ENCODE results near the gene REV1. TPM values are rescaled to one million over a fixed set of nuclear protein-coding genes. Genes with fewer than 3 reads are reported as not detected.

The REV1 gene
- total and polyA plus RNA-seq, 3 experiments from 2014 or later: 25.5 to 30.8 (median 30.0) TPM

- DNase-seq: no peak
- peaks cover 3 to 5% of the 10 kb centered on the region in 2 donors for H3K27me3 Mint-ChIP-seq
- H3K36me3 ChIP-seq (ENCODE audit: insufficient read depth, low read length): no peaks in the 10 kb centered on the region
- no peaks in the 10 kb centered on the region for H3K27me3 ChIP-seq (ENCODE audit: insufficient read depth, low read length, poor library complexity, severe bottlenecking)
- peak overlapping the region; percentile 64 for H3K4me3 ChIP-seq (ENCODE audit: low read length)
- H3K4me1 Mint-ChIP-seq: peaks cover 32 to 39% (median 33%) of the 10 kb centered on the region in 3 donors
- peak overlapping the region; percentile 78 for H3K27ac ChIP-seq (ENCODE audit: low read depth, low read length)
- peaks cover 25% of the 10 kb centered on the region for H3K4me1 ChIP-seq (ENCODE audit: insufficient read depth, low read length)
- peak overlapping the region; percentile 95 to 100 (median 98) for H3K27ac Mint-ChIP-seq
- peaks cover 0 to 8% (median 2%) of the 10 kb centered on the region in 3 donors for H3K36me3 Mint-ChIP-seq
- no peaks in the 10 kb centered on the region for H3K9me3 ChIP-seq (ENCODE audit: low read length)
- peak overlapping the region; percentile 92 to 99 (median 96) for H3K4me3 Mint-ChIP-seq
- CTCF ChIA-PET: interaction anchor here (1.0 to 1.4 kb wide), 9 partner anchors 26 to 336 kb away, joined by 3 to 7 read pairs (median 3); partner anchors contain the start of genes LIPT1, MITD1, MRPL30 and TSGA10
- POLR2A ChIA-PET: interaction anchor here (0.5 to 1.0 kb wide), 5 partner anchors 78 to 826 kb away, joined by 3 to 10 read pairs (median 4); partner anchors contain the start of genes C2orf15, EIF5B and TXNDC9
- no peaks in the 10 kb centered on the region for H3K9me3 Mint-ChIP-seq
Measured at GRCh38 chr2:99490623-99491461, 1.0 kb upstream of the REV1 start.

DNA sequence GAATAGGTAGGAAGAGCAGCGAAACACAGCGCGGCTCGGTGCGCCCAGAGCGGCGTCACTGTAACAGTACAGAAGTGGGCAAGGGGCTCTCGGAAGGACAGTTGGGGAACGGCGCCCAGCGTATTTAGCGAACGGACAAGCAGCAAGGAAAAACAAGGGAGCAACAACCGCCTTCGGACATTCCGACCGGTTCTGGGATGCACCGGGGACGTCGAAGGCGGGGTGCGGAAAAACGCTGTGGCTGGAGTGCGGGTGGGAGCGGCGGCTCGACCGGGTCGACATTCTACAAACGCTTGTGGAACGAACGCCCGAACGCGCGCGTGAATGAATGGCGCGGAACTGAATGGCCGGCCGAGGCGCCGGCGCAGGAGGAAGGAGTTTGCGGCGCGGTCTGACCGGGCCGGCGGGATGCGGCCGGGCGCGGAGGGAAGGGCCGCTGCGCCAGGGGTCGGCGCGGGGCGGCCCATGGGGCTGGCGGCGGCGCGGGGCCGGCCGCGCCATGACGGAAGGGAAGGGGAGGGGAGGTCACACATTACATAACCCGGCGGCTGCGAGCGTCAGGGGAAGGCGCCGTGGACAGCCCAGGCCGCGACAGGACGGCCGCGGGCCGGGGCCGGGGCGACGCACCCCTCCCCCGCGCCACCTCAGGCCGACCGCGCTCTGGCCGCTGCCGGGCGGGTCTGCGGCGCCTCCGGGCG lies 605 bp downstream of the REV1 start:
- ChIA-PET POLR2A (no interaction called here), CTCF (no interaction called here)
- H3K27ac Mint-ChIP-seq: peak overlapping the region; percentile 77 to 99 (median 96)
- H3K36me3 Mint-ChIP-seq: peaks cover 0 to 8% (median 2%) of the 10 kb centered on the region in 3 donors
- H3K9me3 ChIP-seq (ENCODE audit: low read length): no peaks in the 10 kb centered on the region
- H3K9me3 Mint-ChIP-seq: no peaks in the 10 kb centered on the region
- H3K27me3 Mint-ChIP-seq: peaks cover 0 to 5% of the 10 kb centered on the region in 2 donors
- peaks cover 38% of the 10 kb centered on the region for H3K4me1 ChIP-seq (ENCODE audit: insufficient read depth, low read length)
- H3K36me3 ChIP-seq (ENCODE audit: insufficient read depth, low read length): no peaks in the 10 kb centered on the region
- no peaks in the 10 kb centered on the region for H3K27me3 ChIP-seq (ENCODE audit: insufficient read depth, low read length, poor library complexity, severe bottlenecking)
- peak overlapping the region; percentile 89 for H3K4me3 ChIP-seq (ENCODE audit: low read length)
- peak overlapping the region; percentile 62 for H3K27ac ChIP-seq (ENCODE audit: low read depth, low read length)
- DNase-seq: peak; percentile 42 to 76 (median 56)
- peak overlapping the region; percentile 90 to 99 (median 94) for H3K4me3 Mint-ChIP-seq
- H3K4me1 Mint-ChIP-seq: peaks cover 45 to 54% (median 49%) of the 10 kb centered on the region in 3 donors

DNA sequence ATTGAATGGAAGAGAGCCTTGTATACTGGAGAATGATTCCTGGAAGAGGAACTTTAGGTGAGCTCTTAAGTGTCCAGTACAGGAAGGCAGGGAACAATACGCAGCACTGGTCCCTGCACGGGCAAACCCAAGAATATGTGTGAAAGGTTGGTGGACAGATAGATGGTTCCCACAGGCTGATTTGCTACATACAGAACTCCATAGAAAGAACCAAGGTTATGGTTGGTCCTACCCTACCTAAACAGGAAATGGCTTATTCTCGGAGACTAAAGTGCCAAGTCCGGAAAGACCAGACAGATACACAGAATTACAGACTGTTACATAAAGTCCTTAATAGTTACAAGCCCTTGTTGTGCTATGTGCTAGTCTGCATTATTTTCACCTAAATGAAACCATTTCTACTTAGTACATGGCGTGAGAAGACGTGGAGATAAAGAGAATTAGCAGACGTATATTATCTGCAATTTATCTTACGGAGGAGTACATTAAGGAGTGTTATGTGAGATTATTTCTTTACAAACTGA lies 1.2 kb downstream of the REV1 start:
- H3K27me3 Mint-ChIP-seq: peaks cover 0 to 5% of the 10 kb centered on the region in 2 donors
- no peaks in the 10 kb centered on the region for H3K9me3 Mint-ChIP-seq
- POLR2A ChIA-PET: no interaction called here
- peaks cover 0 to 8% (median 2%) of the 10 kb centered on the region in 3 donors for H3K36me3 Mint-ChIP-seq
- CTCF ChIA-PET: no interaction called here
- DNase-seq: peak in 1 of 5 donors; percentile 14
- Histone ChIP-seq H3K27ac (ENCODE audit: low read depth, low read length) (peak overlapping the region; percentile 62), H3K4me1 (ENCODE audit: insufficient read depth, low read length) (peaks cover 38% of the 10 kb centered on the region), H3K27me3 (ENCODE audit: insufficient read depth, low read length, poor library complexity, severe bottlenecking) (no peaks in the 10 kb centered on the region), H3K36me3 (ENCODE audit: insufficient read depth, low read length) (no peaks in the 10 kb centered on the region), H3K4me3 (ENCODE audit: low read length) (peak overlapping the region; percentile 89), H3K9me3 (ENCODE audit: low read length) (no peaks in the 10 kb centered on the region)
- H3K4me1 Mint-ChIP-seq: peaks cover 50 to 60% (median 56%) of the 10 kb centered on the region in 3 donors
- peak overlapping the region; percentile 77 to 99 (median 96) for H3K27ac Mint-ChIP-seq
- peak overlapping the region; percentile 90 to 99 (median 94) for H3K4me3 Mint-ChIP-seq

GRCh38 chr2:99487906-99488305 lies 1.9 kb downstream of the REV1 start:
- ChIA-PET CTCF (no interaction called here), POLR2A (no interaction called here)
- no peaks in the 10 kb centered on the region for H3K36me3 ChIP-seq (ENCODE audit: insufficient read depth, low read length)
- Mint-ChIP-seq H3K27ac (peak overlapping the region in 2 of 8 donors; percentile 98 to 99), H3K4me1 (peaks cover 57 to 67% (median 63%) of the 10 kb centered on the region in 3 donors), H3K36me3 (peaks cover 0 to 8% (median 2%) of the 10 kb centered on the region in 3 donors), H3K4me3 (peak overlapping the region in 4 of 7 donors; percentile 33 to 99 (median 93)), H3K9me3 (no peaks in the 10 kb centered on the region), H3K27me3 (peaks cover 0 to 5% of the 10 kb centered on the region in 2 donors)
- no peak overlapping the region for H3K4me3 ChIP-seq (ENCODE audit: low read length)
- no peak for DNase-seq
- H3K27ac ChIP-seq (ENCODE audit: low read depth, low read length): no peak overlapping the region
- H3K9me3 ChIP-seq (ENCODE audit: low read length): no peaks in the 10 kb centered on the region
- no peaks in the 10 kb centered on the region for H3K27me3 ChIP-seq (ENCODE audit: insufficient read depth, low read length, poor library complexity, severe bottlenecking)
- H3K4me1 ChIP-seq (ENCODE audit: insufficient read depth, low read length): peaks cover 38% of the 10 kb centered on the region

- Histone ChIP-seq H3K4me1 (ENCODE audit: insufficient read depth, low read length) (peaks cover 36% of the 10 kb centered on the region), H3K4me3 (ENCODE audit: low read length) (no peak overlapping the region), H3K9me3 (ENCODE audit: low read length) (no peaks in the 10 kb centered on the region), H3K27ac (ENCODE audit: low read depth, low read length) (no peak overlapping the region), H3K27me3 (ENCODE audit: insufficient read depth, low read length, poor library complexity, severe bottlenecking) (no peaks in the 10 kb centered on the region), H3K36me3 (ENCODE audit: insufficient read depth, low read length) (no peaks in the 10 kb centered on the region)
- ChIA-PET CTCF (no interaction called here), POLR2A (no interaction called here)
- no peaks in the 10 kb centered on the region for H3K9me3 Mint-ChIP-seq
- DNase-seq: no peak
- peaks cover 0 to 12% (median 7%) of the 10 kb centered on the region in 3 donors for H3K36me3 Mint-ChIP-seq
- peak overlapping the region in 3 of 8 donors; percentile 24 to 91 (median 41) for H3K27ac Mint-ChIP-seq
- H3K4me3 Mint-ChIP-seq: peak overlapping the region in 1 of 7 donors; percentile 65
- peaks cover 65 to 82% (median 81%) of the 10 kb centered on the region in 3 donors for H3K4me1 Mint-ChIP-seq
- H3K27me3 Mint-ChIP-seq: peaks cover 0 to 5% of the 10 kb centered on the region in 2 donors
Measured at GRCh38 chr2:99485824-99486223, 4.0 kb downstream of the REV1 start.

DNA sequence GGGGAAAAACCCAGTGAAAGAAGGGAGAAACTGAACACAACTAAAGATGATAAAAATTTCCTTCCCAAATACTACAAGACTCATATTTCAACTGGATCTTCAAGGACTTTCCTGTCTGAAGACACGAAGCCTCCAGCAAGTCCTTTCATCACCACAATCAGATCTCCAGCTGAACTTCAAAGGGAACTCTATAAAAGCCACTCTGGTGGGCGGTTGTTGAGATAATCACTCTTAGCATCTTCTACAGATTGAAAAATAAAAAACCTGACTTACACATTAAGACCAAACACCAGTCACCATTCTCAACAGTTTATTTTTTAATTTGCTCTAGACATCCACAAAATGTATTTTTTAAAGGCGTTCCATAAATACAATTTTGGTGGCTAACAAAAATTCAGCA lies 4.4 kb downstream of the REV1 start:
- Histone ChIP-seq H3K27ac (ENCODE audit: low read depth, low read length) (no peak overlapping the region), H3K9me3 (ENCODE audit: low read length) (no peaks in the 10 kb centered on the region), H3K36me3 (ENCODE audit: insufficient read depth, low read length) (no peaks in the 10 kb centered on the region), H3K4me3 (ENCODE audit: low read length) (no peak overlapping the region), H3K4me1 (ENCODE audit: insufficient read depth, low read length) (peaks cover 32% of the 10 kb centered on the region), H3K27me3 (ENCODE audit: insufficient read depth, low read length, poor library complexity, severe bottlenecking) (no peaks in the 10 kb centered on the region)
- Mint-ChIP-seq H3K27me3 (peaks cover 0 to 5% of the 10 kb centered on the region in 2 donors), H3K4me1 (peaks cover 64 to 82% (median 81%) of the 10 kb centered on the region in 3 donors), H3K36me3 (peaks cover 0 to 12% (median 7%) of the 10 kb centered on the region in 3 donors), H3K27ac (peak overlapping the region in 3 of 8 donors; percentile 40 to 52 (median 41)), H3K9me3 (no peaks in the 10 kb centered on the region), H3K4me3 (peak overlapping the region in 3 of 7 donors; percentile 3 to 65 (median 44))
- CTCF ChIA-PET: no interaction called here
- DNase-seq: no peak
- POLR2A ChIA-PET: no interaction called here

DNA sequence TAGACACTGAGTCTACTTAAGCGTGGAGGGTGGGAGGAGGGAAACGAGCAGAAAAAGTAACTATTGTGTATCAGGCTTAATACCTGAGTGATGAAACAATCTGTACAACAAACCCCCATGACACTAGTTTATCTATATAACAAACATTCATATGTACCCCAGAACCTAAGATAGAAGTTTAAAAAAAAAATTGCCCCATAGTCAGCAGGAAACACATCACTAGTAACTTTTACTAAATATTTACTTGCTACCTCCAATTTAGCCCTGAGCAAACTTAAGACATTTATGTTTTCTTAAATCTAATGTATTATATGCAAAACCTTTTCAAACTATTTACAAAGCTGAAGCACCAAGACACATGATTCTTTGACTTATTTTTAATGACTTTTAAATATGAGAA lies 5.6 kb downstream of the REV1 start:
- DNase-seq: no peak
- Mint-ChIP-seq H3K4me3 (peak overlapping the region in 1 of 7 donors; percentile 44), H3K27me3 (peaks cover 0 to 3% of the 10 kb centered on the region in 2 donors), H3K4me1 (peaks cover 66 to 92% (median 89%) of the 10 kb centered on the region in 3 donors), H3K36me3 (peaks cover 0 to 9% (median 7%) of the 10 kb centered on the region in 3 donors), H3K9me3 (no peaks in the 10 kb centered on the region), H3K27ac (peak overlapping the region in 2 of 8 donors; percentile 15 to 38)
- H3K27me3 ChIP-seq (ENCODE audit: insufficient read depth, low read length, poor library complexity, severe bottlenecking): no peaks in the 10 kb centered on the region
- H3K9me3 ChIP-seq (ENCODE audit: low read length): no peaks in the 10 kb centered on the region
- H3K27ac ChIP-seq (ENCODE audit: low read depth, low read length): no peak overlapping the region
- H3K4me1 ChIP-seq (ENCODE audit: insufficient read depth, low read length): peaks cover 32% of the 10 kb centered on the region
- H3K36me3 ChIP-seq (ENCODE audit: insufficient read depth, low read length): no peaks in the 10 kb centered on the region
- no peak overlapping the region for H3K4me3 ChIP-seq (ENCODE audit: low read length)
- CTCF ChIA-PET: no interaction called here
- POLR2A ChIA-PET: no interaction called here

All from CD8-positive, alpha-beta memory T cell (primary cell).